Activated T-cell treated with anti-CD3 and anti-CD28 coated beads, Interleukin-2, amount 50 U/mL, for 24 hours (primary cell): Measurements from ENCODE around the gene IBA57.

ENCODE experiments used
- DNase-seq: peaks from one replicate; pipeline ENCODE4 v3.0.0-alpha.2; 2020
- H3K27ac Mint-ChIP-seq: 2 replicates; pipeline ENCODE4 v1.8.0; 2020; ENCODE audit warnings: mild to moderate bottlenecking, mixed read lengths
- H3K27me3 Mint-ChIP-seq: 2 replicates; pipeline ENCODE4 v1.8.0; 2020; ENCODE audit warnings: mixed read lengths
- H3K36me3 Mint-ChIP-seq: 2 replicates; pipeline ENCODE4 v1.8.0; 2020; ENCODE audit warnings: low read depth, mixed read lengths
- H3K4me1 Mint-ChIP-seq: 2 replicates; pipeline ENCODE4 v1.8.0; 2020; ENCODE audit warnings: low read depth, mixed read lengths
- H3K4me3 Mint-ChIP-seq: 2 replicates; pipeline ENCODE4 v1.8.0; 2020; ENCODE audit warnings: mild to moderate bottlenecking, moderate library complexity, mixed read lengths
- H3K9me3 Mint-ChIP-seq: 2 replicates; pipeline ENCODE4 v1.8.0; 2020; ENCODE audit warnings: mixed read lengths

IBA57 gene

GRCh38 chr1:228158151-228159007 lies 7.2 kb upstream of the IBA57 start:
- peaks cover 42% of the 10 kb centered on the region for H3K4me1 Mint-ChIP-seq
- no peak overlapping the region for H3K4me3 Mint-ChIP-seq
- no peak for DNase-seq
- H3K36me3 Mint-ChIP-seq: no peaks in the 10 kb centered on the region
- no peaks in the 10 kb centered on the region for H3K27me3 Mint-ChIP-seq
- no peaks in the 10 kb centered on the region for H3K9me3 Mint-ChIP-seq
- H3K27ac Mint-ChIP-seq: no peak overlapping the region

DNA sequence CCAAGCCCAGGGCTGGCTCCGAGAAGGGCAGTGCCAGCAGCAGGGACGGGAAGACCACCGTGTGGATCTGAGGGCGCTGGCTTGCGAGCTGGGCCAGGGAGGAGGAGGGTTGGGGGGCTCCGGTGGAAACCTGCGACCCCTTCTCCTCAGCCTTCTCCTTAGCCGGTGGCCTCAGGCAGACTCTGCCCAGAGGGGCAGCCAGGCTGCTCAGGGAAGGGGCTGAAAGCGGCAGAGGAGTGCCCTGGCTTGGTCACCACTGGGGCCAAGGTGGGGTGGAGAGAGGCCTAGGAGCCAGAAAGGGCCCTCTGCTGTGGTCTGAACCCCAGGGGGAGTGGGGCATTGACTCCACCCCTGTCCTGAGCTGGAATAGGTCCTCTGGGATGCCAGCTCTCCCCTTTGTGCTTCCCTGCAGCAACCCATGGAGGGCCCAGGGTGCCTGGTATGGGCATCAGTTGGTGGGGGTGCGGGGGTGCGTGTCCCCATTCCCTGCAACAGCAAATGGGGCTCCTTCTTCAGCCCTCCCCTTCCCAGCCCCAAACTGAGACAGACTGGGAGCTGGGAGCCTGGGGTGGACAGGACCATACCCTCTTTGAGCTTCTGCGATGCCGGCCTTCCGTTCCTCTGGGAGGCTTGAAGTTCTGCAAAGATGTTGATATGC lies 6.5 kb upstream of the IBA57 start:
- no peak for DNase-seq
- peaks cover 46% of the 10 kb centered on the region for H3K4me1 Mint-ChIP-seq
- H3K27ac Mint-ChIP-seq: no peak overlapping the region
- H3K36me3 Mint-ChIP-seq: no peaks in the 10 kb centered on the region
- no peak overlapping the region for H3K4me3 Mint-ChIP-seq
- H3K27me3 Mint-ChIP-seq: no peaks in the 10 kb centered on the region
- H3K9me3 Mint-ChIP-seq: no peaks in the 10 kb centered on the region

- Mint-ChIP-seq H3K27ac (no peak overlapping the region), H3K36me3 (no peaks in the 10 kb centered on the region), H3K9me3 (no peaks in the 10 kb centered on the region), H3K4me1 (peaks cover 45% of the 10 kb centered on the region), H3K27me3 (no peaks in the 10 kb centered on the region), H3K4me3 (no peak overlapping the region)
- no peak for DNase-seq
Observed at GRCh38 chr1:228160201-228160761, 5.3 kb upstream of the IBA57 start.

DNA sequence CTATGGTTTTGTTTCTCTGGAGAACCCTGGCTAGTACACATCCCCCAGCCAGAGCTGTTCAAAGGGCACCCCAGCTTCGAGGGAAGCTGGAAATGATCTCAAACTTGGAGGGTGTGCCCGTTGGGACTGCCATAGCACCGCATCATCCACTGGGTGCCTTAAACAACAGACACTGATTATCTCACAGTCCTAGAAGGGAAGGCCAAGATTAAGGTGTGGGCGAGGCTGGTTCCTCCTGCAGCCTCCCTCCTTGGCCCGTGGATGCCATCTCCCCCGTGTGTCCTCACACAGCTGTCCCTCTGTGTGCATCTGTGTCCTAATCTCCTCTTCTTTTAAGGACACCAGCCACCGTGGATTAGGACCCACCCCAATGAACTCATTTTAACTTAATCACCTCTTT lies 4.2 kb upstream of the IBA57 start:
- H3K27ac Mint-ChIP-seq: no peak overlapping the region
- H3K4me3 Mint-ChIP-seq: no peak overlapping the region
- no peaks in the 10 kb centered on the region for H3K27me3 Mint-ChIP-seq
- DNase-seq: no peak
- H3K36me3 Mint-ChIP-seq: no peaks in the 10 kb centered on the region
- H3K9me3 Mint-ChIP-seq: no peaks in the 10 kb centered on the region
- peaks cover 38% of the 10 kb centered on the region for H3K4me1 Mint-ChIP-seq

GRCh38 chr1:228161866-228162265 lies 3.7 kb upstream of the IBA57 start:
- no peaks in the 10 kb centered on the region for H3K36me3 Mint-ChIP-seq
- no peak for DNase-seq
- no peak overlapping the region for H3K4me3 Mint-ChIP-seq
- no peaks in the 10 kb centered on the region for H3K27me3 Mint-ChIP-seq
- peak overlapping the region; percentile 44 for H3K27ac Mint-ChIP-seq
- H3K9me3 Mint-ChIP-seq: no peaks in the 10 kb centered on the region
- peaks cover 39% of the 10 kb centered on the region for H3K4me1 Mint-ChIP-seq

- no peaks in the 10 kb centered on the region for H3K36me3 Mint-ChIP-seq
- H3K4me3 Mint-ChIP-seq: no peak overlapping the region
- no peak for DNase-seq
- H3K27me3 Mint-ChIP-seq: no peaks in the 10 kb centered on the region
- H3K9me3 Mint-ChIP-seq: no peaks in the 10 kb centered on the region
- peak overlapping the region; percentile 40 for H3K27ac Mint-ChIP-seq
- H3K4me1 Mint-ChIP-seq: peaks cover 36% of the 10 kb centered on the region
Observed at GRCh38 chr1:228162286-228163006, 3.2 kb upstream of the IBA57 start.

- no peaks in the 10 kb centered on the region for H3K36me3 Mint-ChIP-seq
- peak overlapping the region; percentile 40 for H3K27ac Mint-ChIP-seq
- peaks cover 40% of the 10 kb centered on the region for H3K4me1 Mint-ChIP-seq
- H3K9me3 Mint-ChIP-seq: no peaks in the 10 kb centered on the region
- no peak for DNase-seq
- no peaks in the 10 kb centered on the region for H3K27me3 Mint-ChIP-seq
- no peak overlapping the region for H3K4me3 Mint-ChIP-seq
Observed at GRCh38 chr1:228163007-228163753, 2.4 kb upstream of the IBA57 start.

DNA sequence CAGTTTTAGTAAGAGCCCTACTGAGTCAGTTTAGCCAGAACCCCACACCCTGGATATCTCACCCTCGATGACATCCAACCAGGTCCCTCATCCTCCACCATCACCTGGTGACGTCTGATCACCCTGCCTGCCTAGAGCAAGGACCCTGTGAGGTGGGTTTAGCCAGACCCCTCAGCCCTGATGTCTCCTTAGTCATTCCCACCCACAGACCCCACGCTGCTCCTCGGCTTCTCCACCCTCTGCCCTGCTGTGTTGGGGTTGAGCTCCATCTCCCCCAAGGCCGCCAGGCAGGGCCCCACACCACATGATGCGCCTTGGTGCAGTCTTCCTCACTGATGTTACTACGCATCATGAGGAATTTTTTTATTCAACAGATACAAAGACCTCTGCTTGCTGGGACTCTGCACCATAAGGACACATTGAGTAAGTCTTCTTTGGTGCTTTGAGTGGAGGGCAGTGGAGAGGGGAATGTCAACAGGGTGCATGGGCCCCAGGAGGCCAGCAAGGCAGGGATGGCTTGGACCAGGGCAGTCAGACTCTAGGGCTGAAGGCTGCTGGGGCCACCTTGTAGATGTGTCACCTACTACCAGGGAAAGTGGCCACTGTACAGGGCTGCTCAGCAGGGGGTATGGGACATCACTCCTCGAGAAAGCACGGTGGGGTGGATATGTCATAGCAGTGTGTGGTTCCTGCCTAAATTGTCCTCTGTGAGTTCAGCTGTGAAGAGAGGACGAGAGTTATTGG lies 1.7 kb upstream of the IBA57 start:
- H3K9me3 Mint-ChIP-seq: no peaks in the 10 kb centered on the region
- peak overlapping the region; percentile 70 for H3K4me3 Mint-ChIP-seq
- peak overlapping the region; percentile 91 for H3K27ac Mint-ChIP-seq
- DNase-seq: no peak
- peaks cover 42% of the 10 kb centered on the region for H3K4me1 Mint-ChIP-seq
- H3K36me3 Mint-ChIP-seq: peaks cover 2% of the 10 kb centered on the region
- no peaks in the 10 kb centered on the region for H3K27me3 Mint-ChIP-seq

- no peaks in the 10 kb centered on the region for H3K9me3 Mint-ChIP-seq
- H3K27me3 Mint-ChIP-seq: no peaks in the 10 kb centered on the region
- H3K4me1 Mint-ChIP-seq: peaks cover 49% of the 10 kb centered on the region
- H3K36me3 Mint-ChIP-seq: peaks cover 9% of the 10 kb centered on the region
- H3K4me3 Mint-ChIP-seq: peak overlapping the region; percentile 82
- H3K27ac Mint-ChIP-seq: peak overlapping the region; percentile 98
- DNase-seq: no peak
Observed at GRCh38 chr1:228164561-228165371, 838 bp upstream of the IBA57 start.

- Mint-ChIP-seq H3K9me3 (no peaks in the 10 kb centered on the region), H3K27ac (peak overlapping the region; percentile 89), H3K4me1 (peaks cover 48% of the 10 kb centered on the region), H3K36me3 (peaks cover 9% of the 10 kb centered on the region), H3K27me3 (no peaks in the 10 kb centered on the region), H3K4me3 (peak overlapping the region; percentile 73)
- DNase-seq: no peak
Observed at GRCh38 chr1:228166170-228166936, 749 bp downstream of the IBA57 start.

- Mint-ChIP-seq H3K36me3 (peaks cover 9% of the 10 kb centered on the region), H3K4me1 (peaks cover 42% of the 10 kb centered on the region), H3K9me3 (no peaks in the 10 kb centered on the region), H3K27ac (no peak overlapping the region), H3K4me3 (no peak overlapping the region), H3K27me3 (no peaks in the 10 kb centered on the region)
- no peak for DNase-seq
Observed at GRCh38 chr1:228168563-228169270, 3.1 kb downstream of the IBA57 start.

GRCh38 chr1:228169345-228169744 lies 3.7 kb downstream of the IBA57 start:
- Mint-ChIP-seq H3K4me1 (peaks cover 35% of the 10 kb centered on the region), H3K36me3 (peaks cover 9% of the 10 kb centered on the region), H3K4me3 (no peak overlapping the region), H3K27ac (no peak overlapping the region), H3K27me3 (no peaks in the 10 kb centered on the region), H3K9me3 (no peaks in the 10 kb centered on the region)
- DNase-seq: no peak
